ENCODE results near the gene VSTM2B.
"Not testable (repeated sequence)": the region's sequence is repeated elsewhere in the genome, so short reads cannot be mapped to it uniquely, and the experiment has no call there.

Gene VSTM2B

DNA sequence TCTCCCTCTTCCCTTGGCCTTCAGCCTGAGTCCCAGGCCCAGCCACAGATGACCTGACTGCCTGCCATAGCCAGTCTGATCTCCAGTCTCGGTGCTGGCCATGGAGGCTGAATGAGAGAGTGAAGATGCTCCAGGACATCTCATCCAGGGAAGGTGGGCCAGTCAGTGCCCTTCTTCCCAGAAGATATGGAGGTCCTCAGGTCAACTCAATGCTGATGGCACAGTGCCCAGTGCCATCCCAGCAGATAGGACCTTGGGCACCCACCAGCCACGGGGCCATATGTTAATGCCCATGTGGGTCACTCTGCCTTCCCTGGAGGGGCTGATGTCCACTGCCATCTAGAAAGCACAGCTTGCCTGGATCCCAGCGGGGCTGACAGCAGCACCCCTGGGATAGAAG is 7.2 kb downstream of the VSTM2B start:
- DNase-seq: no peak

DNA sequence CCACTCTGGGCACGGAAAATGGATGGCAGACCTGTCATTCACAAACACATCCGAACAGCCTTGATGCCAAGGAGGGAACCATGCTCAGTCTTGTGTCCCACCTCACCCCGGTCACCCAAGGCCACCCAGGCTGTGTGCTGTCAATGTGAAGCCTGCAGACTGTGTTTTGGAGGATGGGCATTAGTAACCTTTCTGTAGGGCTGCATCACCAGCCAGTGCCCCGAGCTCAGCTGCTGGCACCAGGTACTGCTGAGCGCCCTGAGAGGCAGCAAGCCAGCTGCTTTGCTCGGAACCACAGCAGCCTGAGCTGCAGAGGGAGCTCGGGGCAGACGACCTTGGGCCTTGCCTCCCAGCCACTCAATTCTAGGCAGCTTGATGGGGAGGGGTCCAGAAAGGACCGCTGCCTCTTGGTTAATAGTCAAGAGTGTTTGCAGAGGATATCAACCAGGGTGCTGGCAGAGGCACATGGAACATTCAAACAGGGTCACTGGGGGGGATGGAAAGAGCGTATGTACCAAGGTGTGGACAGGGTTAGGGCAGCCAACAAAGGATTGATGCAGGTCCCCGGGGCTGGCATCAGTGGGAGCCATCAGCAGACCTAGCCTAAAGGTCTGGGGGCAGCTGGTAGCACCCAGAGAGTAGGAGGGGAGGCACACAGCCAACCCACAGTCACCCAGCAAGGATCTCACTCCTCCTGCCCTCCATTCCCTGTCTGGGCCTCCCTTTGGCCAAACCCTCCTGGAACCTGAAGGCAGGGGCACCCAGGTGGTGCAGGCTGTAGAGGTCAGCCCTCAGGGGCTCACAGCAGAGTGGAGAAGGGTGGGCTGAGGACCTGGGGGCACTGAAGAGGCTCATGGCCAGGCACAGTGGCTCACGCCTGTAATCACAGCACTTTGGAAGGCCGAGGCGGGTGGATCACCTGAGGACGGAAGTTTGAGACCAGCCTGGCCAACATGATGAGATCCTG is 8.1 kb downstream of the VSTM2B start:
- no peak for DNase-seq

DNA sequence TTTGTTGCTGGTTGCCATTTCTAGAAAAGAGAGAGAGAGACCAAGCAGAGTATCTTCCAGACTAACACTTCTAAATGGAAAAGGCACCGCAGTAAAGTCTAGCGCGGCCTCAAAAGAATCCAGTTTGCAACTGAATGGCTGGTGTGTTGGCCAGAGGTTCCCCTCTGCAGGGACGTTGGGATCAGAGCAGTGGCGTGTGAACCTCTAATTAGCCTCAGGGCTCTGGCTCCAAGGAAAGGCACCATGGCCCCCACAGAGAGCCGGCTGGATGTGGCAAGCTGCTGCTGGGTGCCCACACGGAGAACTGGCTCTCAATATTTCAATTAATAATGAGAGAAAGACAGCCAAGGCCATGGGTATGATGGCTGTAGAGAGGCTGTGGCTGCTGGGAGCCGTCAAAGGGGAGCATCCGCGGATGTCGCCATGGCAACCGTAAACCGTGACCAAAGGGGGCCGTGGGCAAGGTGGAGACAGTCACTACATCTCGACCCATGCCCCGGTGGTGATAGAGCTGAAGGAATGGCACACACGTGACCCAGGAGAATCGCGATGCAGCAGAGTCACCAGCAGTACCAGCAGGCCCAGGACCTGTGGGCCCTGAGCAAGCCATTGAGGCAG is 9.5 kb downstream of the VSTM2B start:
- no peak for DNase-seq

DNA sequence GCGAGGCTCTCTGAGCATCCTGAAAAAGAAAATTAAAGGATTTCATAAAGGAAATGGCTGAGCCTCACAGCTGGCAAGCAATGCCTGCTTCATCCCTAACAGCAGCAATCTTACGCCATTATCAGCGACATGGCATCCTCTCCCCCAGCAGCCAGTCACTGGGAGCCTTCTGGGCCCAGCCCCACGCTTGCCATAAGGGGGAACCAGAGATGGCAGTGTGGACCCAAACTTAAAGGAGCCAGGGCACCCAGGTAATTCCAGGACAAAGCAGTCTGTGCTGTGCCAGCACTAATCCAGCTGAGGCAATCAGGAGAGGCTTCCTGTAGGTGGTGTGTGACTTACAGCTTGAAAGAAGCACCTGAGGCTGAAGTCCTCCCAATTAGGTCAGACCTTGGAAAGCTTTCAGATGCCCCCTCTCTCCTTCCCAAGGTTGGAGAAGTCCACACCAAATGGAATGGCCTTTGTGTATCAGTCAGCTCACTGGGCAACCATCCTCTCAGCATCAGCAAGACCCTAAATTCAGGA is 10.3 kb downstream of the VSTM2B start:
- DNase-seq: no peak

DNA sequence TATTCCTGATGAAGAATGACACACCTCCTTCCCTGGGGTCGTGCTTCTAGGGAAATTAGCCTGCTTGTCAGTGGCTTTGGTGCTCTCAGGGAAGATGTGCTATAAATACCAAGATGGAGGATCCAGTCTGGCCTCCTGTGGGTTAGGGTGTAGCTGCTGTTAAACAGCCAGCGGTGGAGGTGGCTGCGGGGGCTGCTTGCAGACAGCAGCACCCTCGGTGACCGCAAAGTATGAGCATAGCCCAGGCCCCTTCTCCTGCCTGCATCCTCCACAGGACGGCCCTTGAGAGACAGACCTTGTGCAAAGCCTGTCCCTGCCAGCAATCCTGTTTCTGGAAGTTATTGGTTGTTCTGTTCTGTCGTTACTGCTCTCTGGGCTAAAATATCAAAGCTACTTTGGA is 11.4 kb downstream of the VSTM2B start:
- DNase-seq: no peak

DNA sequence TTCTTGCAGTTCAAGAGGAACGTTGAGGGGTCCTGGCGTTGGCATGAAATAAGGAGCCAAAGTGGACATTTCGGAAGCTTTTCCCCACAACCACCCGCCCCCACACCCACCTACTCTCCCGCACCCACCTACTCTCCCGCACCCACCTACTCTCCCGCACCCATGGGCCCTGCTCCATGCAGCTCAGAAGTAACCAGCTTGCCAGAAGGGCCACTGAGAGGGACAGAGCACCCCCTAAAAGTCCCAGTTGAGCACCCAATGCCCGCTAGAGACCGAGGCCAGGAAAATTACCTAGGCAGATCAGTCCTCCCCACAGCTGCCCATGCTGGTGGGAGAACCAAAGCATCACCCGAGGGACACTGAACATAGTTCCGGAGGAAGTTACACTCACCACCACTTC is 11.8 kb downstream of the VSTM2B start:
- no peak for DNase-seq

DNA sequence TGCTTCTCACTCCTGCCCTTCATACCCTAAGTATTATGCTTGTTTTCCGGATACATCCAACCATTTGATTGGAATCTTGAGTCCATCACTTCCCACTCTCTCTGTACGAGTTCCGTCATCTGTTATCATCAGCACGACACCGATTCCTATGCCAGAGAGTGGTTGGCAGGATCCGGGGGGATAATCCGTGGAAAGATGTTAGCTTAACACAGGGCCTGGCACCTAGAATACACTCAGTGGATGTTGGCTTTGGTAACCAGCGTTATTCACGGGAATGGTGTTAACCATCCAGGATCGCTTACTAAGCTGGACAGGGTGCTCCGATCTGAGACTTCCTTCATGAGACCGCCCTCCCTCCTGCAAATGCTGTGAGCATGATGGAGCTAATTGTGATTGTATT is 12.4 kb downstream of the VSTM2B start:
- no peak for DNase-seq

DNA sequence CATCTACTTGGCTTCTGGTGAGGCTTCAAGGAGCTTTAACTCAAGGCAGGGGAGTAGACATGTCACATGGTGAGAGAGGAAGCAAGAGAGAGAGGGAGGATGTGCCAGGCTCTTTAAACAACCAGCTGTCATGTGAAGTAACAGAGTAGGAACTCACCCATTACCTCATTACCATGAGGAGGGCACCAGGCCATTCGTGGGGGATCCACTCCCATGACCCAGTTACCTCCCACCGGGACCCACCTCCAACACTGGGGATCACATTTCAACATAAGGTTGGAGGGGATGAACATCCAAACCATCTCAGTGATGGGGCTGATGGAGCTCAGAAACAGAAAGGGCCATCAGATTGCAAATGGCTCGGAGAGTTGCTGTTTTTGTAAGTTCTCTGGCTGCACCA is 12.9 kb downstream of the VSTM2B start:
- no peak for DNase-seq

DNA sequence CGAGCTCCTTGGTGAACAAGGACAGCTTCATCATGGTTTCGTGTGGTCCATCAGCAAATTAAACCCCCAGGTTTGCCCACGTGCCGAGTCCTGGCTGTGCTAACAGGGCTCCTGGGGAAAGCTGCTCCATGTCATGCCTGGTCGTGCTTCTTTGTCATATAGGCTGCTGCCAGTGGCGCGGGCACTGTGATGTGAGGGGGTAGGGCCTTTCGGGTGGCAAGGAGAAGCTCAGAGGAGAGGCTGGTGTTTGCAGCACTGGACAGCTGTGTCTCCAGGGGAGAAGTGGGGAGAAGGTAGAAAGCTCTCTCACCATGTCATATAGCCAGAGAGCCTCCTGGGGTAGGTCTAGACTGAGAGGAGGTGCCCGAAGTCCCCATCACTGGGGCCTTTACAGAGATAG is 13.3 kb downstream of the VSTM2B start:
- DNase-seq: no peak

DNA sequence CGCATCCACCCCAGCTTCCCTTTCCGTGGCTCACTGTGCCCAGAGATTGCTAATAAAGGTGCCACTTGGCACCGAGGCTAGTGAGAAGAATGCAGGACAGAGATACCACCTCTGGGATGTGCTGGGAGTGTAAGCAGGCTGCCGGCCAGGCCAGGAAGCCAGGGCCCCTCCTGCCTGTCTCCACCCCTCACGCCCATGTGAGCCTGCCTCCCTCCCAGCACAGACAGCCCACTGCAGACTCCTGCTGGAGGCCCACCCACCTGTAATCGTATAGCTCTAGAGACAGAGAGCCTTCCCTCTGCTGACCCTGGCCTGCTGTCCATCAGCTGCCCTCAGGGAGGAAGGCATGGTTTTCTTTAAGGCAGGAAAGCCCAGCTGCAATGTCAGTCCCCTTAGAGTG is 13.9 kb downstream of the VSTM2B start:
- DNase-seq: no peak

DNA sequence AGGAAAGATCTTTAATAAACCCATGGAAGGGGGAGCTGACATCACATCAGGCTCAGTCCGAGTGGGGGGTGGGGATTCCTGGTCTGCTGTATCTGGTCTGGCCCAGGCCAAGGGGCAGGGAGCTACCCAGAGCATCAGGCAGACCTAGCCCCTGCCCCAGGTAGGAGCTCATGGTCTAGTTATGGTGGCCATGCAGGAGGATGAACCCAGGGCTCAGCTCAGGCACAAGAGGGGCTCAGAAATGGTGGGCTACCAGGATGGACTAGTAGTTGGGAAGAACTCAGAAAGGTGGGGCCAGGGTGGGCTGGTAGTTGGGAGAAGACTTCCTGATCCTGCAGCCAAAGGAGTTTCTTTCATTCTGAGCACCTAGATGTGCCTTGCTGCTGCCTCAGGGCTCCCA is 14.3 kb downstream of the VSTM2B start:
- no peak for DNase-seq

DNA sequence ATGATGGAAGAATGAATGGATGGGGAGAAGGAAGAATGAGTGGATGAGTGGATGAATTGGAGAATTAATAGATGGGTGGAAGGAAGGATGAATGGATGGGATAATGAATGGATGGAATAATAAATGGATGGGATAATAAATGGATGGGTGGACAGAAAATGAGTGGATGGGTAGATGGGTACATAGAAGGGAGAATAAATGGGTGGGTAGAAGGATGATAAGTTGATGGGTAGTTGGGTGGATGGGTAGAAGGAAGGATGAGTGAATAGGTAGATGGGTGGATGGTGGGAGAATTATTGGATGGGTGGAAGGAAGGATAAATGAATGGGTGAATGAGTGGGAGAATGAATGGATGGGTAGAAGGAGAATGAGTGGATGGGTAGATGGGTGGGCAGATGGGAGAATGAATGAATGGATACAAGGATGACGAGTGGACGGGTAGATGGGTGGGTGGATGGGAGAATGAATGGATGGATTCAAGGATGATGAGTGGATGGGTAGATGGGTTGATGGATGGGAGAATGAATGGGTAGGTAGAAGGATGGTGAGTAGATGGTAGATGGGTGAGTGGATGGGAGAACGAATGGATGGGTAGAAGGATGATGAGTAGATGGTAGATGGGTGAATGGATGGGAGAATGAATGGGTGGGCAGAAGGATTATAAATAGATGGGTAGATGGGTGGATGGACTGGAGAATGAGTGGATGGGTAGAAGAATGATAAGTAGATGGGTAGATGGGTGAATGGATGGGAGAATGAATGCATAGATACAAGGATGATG is 15.9 kb downstream of the VSTM2B start:
- DNase-seq: no peak

DNA sequence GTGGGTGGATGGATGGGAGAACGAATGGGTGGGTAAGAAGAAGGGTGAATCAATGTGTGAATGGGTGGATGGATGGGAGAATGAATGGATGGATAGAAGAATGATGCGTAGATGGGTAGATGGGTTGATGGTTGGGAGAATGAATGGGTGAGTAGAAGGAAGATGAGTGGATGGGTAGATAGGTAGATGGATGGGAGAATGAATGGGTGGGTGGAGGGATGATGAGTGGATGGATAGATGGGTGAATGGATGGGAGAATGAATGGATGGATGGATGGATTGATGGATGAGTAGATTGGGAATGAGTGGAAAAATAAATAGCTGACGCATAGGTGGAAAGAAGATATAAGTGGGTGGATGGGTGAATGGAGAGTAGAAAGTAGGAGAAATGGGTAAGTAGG is 16.5 kb downstream of the VSTM2B start:
- DNase-seq: no peak

DNA sequence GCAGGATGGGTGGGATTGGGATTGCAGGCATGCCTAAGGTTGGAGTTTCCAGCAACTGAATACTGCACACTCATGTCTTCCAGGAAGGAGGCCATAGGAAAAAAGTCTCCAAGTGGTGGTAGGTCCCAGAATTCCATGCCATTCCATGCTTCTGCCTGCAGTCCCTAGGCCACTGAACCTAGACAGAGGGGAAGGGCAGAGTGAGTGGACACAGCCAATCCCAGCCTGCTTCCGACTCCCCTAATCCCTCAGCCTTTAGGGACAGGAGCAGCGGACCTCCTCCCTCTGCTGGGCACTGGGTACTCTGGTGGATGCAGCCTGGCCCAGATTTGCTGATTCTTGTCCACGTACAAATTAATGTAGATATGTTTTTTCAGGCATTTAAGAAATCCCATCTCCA is 17.0 kb downstream of the VSTM2B start:
- no peak for DNase-seq

DNA sequence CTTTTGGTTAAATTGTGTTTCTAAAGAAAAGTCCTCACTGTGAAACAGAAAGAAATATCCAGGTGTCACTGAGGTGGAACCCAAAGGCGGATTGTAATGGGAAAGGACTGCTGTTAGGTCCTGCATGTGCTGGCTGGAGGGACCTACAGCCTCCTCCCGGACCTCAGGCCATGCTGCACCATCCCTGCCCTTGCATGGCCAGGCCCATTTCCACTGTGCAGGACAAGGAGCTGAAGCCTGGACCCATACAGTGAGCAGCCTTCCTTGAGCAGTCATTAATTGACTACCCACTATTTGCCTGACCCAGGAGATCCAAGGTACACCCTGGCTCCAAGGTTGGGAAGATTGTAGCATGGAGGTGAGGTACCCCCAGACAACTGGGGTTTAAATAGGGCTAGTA is 17.6 kb downstream of the VSTM2B start:
- DNase-seq: no peak

DNA sequence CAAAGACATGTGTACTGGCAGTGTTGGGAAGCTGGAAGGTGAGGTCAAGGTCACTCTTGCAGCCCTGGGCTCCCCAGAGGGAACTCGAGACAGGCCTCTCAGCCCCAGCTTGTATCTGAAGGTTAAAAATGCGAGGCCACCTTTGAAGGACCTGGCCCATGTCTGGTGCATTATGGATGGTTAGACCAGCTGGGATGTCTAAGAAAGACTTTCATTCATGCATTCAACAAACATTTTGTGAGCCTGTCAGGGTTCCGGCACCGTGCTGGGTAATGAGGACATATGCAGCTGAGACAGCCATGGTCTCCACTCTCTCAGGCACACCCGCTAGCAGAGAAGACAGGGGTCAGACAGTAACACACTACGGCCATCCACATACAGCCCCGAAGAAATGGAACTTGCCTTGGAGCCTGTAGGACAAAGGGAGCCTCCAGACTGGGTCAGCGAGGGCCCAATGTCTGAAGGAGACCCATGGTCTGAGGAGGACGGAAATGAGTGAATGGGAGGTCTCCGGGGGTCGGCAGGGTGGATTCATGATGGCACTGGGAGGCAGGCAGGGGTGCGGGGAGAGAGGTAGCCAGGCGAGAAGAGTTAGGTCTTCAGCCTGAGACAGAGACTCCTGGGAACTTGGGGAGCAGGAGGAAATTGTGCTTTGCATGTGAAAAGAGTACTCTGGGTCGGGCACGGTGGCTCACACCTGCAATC is 19.0 kb downstream of the VSTM2B start:
- no peak for DNase-seq

DNA sequence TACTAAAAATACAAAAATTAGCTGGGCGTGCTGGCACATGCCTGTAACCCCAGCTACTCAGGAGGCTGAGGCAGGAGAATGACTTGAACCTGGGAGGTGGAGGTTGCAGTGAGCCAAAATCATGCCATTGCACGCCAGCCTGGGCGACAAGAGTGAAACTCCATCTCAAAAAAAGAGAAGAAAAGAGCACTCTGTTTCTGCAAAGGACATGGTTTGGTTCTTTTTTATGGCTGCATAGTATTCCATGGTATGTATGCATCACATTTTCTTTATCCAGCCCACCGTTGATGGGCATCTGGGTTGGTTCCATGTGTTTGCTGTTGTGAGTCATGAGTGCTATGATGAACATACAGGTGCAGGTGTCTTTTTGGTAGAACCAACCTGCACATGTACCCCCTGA is 19.7 kb downstream of the VSTM2B start:
- DNase-seq: not testable (repeated sequence)

DNA sequence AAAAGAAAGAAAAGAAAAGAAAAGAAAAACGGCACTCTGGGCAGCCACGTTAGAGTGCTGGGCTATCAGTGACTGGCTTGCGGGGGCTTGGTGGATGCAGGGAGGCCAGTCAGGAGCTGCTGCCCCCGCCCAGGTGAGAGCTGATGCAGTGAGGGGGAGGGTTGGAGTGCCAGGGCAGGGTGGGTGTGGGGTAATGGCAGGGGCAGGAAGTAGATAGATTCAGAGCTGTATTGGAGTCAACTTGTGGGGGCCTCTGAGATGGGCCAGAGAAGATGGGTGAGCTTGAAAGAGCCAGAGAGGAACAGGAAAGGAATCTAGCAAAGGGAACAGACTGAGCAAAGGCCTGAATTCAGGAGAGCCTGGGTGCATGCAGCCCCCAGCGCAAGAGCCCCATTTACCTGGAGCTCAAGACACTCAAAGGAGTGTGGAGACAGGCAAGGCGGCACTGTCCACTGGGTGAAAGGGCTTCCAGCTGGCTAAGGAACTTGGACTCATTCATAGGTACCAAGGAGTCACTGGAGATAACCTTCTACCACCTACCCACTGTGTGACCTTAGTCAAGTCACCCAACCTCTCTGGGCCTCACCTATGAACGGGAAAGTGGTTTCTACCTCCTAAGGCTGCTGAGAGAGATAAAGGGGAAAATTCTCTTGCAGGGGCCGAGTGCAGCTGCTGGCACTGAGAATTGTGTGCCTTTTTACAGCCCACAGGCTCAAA is 20.2 kb downstream of the VSTM2B start:
- DNase-seq: no peak

DNA sequence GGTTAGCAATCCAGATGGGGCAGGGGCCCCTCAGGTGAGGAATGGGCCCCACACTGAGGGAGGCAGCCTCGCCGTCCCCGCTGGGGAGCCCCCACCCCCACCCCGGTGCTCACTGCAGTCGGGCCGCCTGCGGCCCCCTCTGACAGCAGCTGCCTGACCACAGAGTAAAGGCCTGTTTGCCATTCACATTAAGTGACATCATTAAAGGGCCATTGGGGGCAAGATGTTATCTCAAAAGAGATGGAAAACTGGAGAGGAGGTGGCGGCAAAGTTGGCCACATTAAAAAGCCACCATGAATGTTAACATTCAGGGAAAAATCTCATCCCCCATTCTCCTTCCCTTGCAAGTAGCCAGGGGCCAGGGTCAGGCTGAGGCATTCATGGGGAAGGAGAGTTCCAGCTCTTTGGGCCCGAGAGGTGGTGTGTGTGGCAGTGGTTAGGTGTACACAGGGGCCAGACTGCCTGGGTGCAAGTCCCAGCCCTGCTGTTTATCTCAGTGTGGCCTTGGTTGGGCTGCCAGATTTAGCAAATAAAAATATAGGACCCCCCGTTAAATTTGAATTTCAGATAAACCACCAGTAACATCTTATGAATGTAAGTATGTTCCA is 20.9 kb downstream of the VSTM2B start:
- no peak for DNase-seq

DNA sequence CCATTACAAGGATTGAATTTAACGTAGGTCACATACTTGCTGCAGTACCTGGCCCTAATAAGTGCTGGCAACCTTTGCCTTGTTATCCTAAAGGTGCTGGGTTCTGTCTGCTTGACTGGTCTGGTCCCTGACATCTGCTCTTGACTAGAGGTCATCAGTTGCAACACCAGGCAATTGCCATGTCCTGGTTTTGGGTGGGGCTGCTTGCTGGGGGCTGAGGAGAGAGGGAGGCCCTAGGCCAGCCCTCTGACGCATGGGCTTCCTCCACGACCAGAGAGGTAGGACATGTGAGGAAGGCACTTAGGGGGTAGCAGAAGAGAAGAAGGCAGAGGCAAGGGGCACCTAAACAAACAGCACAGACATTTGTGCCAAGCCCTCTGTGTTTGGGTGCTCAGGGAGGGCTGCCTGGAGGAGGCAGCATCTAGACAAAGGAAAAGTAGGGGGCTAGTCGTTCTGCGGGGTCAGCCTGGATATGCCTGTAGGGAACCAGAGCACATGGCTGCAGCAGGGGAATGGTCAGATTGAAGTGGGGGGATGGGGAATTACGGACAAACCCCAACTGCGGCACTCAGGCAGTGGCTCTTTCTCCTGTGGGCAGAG is 21.7 kb downstream of the VSTM2B start:
- no peak for DNase-seq

DNA sequence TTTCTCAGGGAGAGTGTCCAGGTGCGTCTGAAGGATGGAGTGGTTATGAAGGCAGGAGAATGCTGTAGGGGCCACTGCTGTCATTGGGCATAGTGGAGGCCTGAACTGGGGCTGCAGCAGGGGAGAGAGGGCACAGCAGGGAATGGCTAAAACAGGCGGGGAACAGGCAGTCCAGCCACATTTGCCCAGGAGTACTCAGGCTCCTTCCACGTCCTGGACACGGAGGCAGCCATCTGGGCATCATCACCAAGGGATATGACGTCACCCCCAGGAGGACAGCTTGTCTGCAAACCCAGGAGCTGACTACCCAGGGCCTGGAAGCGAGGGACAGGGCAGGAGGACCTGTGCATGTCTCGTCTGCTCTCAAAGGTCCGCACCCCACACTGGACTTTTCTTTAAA is 22.2 kb downstream of the VSTM2B start:
- no peak for DNase-seq

All from 8988T (cell line).